Measurements from ENCODE around the gene PRSS27. TPM values are rescaled to one million over a fixed set of nuclear protein-coding genes. Genes with fewer than 3 reads are reported as not detected.
"Not testable (repeated sequence)": the region's sequence is repeated elsewhere in the genome, so short reads cannot be mapped to it uniquely, and the experiment has no call there.

Gene PRSS27
- polyA plus RNA-seq, 4 donors = 0.73 to 1.9 (median 1.0) TPM

DNA sequence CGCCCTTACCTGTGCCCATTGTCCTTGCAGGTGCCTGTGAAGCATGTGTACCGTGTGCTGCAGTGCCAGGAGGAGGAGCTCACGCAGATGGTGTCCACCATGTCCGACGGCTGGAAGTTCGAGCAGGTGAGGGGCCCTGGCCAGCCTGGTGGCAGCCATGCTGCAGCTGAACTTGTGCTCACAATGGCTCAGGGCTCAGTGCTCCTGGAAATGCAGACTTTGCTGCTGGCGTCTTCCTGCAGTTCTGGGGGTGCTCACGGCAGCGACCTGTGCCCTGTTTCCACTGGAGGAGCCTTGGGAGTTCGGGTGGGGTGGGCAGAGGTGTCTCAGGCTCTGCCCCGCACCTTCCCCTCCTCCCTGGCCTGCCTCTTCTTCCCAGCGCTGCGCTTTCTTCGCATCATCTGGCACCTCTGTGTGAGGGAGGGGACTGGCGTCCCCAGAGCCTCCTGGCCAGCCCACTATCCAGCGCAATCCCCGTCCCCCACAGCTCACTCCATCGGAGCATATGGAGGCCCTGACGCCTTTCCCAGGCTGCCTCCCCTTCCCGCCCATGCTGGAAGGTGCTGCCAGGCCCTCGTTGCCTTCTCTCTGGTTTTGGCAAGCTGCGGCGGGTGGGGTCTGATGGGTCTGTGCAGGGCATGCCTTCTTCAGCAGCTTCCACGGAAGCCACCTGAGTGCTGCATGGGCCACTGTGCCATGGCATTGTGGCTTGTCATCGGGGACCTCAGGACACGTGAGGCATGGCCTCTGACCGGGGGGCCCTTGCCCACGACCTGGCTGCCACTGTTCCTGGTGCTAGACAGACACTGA lies 20.0 kb downstream of the PRSS27 start:
- no peak for DNase-seq (ENCODE audit: low read depth in 4 of 4, low spot score in 3 of 4)

- no peak for DNase-seq (ENCODE audit: low read depth in 4 of 4, low spot score in 3 of 4)
Observed at GRCh38 chr16:2698965-2699750, 20.9 kb downstream of the PRSS27 start.

- no peak for DNase-seq (ENCODE audit: low read depth in 4 of 4, low spot score in 3 of 4)
Observed at GRCh38 chr16:2698103-2698870, 21.7 kb downstream of the PRSS27 start.

DNA sequence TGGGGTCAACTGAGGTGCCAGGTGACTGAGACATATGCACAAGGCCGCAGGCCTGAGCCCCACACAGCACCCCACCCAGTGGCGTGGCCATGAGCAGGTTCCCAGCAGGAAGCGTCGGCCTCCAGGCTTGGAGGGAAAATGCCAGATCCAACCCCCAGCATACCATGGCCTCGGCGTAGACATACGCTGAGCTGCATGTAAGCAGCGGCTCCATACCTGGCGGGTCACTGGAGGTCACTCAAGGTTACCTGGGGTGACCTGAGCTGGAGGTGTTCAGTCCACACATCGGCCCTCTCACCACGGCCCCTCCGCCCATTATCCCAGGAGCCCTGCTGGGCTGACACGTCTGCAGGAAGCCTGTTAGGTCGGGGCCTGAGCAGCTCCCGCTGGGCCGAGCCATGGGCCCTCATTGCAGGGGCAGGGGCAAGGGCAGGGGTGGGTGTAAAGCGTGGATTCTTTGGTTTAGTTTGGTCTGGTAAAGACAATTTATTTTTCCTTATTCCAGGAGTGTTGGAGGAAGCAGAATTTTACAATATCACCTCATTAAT lies 22.5 kb downstream of the PRSS27 start:
- no peak for DNase-seq (ENCODE audit: low read depth in 4 of 4, low spot score in 3 of 4)

GRCh38 chr16:2696601-2697250 lies 23.3 kb downstream of the PRSS27 start:
- not testable (repeated sequence) for DNase-seq (ENCODE audit: low read depth in 4 of 4, low spot score in 3 of 4)

DNA sequence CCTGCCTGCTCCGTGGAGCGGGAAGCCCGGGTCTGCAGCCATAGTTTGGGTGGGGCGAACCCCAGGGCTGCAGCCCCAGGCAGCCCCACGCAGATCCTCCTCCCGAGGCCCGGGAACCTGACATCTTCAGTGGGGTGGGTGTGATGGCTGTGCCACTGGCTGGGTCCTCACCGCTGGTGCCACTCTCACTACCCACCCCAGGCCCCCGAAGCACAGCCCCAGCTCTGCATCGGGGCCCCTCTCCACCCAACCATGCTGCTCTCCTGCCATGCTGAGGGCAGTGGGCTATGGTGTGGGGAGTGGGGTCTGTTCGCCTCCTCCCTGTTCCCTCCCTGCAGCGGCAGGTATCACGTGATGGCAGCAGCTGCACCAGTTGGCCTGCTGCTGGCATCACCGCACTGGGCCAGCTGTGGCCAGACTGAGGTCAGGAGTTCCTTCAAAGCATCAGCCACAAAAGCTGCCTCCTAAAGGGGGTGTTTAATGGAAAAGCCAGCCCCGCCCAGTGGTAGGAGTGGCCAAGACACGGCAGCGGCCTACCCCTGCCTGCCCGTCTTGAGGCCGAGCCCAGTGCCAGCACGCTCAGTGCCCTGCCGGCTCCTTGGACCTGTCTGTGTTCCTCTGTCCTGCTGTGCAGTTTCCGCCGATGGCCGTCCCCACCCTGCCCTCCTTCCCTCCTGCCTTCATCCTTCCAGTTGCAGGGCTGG lies 26.9 kb downstream of the PRSS27 start:
- DNase-seq (ENCODE audit: low read depth in 4 of 4, low spot score in 3 of 4) = peak in 1 of 4 donors; percentile 25

DNA sequence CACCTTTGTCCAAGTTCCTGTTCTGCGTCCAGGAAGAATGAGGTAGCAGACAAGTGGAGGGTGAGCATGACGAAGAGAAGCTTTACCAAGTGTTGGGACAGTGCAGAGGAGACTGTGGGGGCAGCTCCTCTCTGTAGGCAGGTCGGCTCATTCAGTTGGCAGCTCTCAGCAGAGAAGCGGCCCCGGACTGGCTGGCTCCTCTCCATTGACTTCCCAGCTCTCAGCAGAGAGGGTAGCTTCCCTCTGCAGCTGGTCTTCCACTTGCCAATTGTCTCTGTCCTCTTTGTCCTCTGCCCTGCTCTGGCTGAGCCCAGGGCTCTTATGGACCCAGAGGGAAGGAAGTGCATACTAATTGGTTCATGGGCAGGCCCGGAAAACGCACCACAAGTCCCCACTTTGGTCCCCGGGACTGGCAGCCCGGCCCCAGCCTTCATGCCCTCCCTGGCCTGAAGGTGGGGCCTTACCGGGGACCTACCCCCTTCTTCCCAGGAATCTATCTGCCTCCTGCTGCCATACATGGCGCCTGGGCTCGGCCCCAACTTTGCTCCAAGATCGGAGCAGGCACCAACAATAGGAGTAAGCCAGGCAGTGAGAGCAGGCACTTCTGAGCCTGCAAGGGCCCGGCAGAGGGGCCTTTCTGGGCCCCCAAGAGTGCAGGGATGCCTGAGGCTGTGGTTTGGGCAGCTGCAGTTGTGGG lies 27.6 kb downstream of the PRSS27 start:
- no peak for DNase-seq (ENCODE audit: low read depth in 4 of 4, low spot score in 3 of 4)

DNA sequence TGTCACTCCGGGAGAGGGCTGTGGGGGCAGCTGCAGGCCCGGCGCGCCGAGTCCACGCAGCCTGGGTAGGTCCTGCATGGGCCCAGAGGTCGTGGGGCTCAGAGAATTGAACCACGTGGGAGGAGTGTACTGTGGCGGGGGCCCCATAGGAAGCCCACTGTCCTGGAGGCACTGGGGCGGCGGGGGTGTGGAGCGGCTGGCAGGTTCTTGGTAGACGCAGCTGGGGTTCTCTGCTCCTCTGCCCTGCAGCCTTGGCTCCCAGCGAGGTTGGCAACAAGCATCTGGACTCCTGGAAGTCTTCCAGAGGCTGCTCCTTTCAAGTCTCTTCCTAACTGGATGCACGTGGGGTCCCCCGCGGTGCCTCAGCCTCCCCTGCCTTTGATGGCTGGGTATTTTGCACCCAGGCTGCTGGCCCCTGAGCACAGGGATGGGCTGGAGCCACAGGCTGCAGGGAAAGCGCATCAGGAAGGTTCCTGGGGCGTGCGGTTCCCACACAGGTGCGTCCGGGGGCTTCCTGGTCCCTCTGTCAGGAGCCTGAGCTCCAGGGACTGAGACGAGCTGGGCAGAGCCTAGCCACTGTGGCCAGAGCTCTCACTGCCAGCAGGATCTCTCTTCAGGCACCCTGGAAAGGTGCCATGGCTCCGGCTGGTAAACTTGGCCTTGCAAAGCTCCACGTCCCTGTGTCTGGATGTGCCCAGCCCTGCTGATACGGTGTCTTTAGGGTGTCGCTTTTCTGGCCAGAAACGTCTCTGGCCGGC lies 28.4 kb downstream of the PRSS27 start:
- DNase-seq (ENCODE audit: low read depth in 4 of 4, low spot score in 3 of 4) = no peak

DNA sequence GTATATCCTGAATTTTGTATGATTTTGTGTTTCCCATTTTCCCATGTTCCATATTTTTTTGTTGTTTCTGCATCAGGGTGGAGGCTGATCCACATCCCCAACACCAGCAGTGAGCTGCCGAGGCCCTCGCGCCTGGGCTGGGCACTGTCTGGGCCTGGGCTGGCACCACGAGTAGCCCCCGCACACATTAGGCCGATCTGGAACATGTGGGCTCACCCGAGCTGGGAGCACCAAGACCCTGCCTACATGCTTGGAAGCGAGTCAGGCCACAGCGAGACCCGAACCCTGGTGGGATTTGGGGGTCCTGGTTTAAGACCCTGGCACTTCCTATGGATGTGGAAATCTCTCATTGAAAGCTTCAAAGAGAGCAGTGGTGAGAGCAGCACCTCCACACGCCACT lies 29.2 kb downstream of the PRSS27 start:
- no peak for DNase-seq (ENCODE audit: low read depth in 4 of 4, low spot score in 3 of 4)

- DNase-seq (ENCODE audit: low read depth in 4 of 4, low spot score in 3 of 4) = no peak
Observed at GRCh38 chr16:2689968-2690801, 29.8 kb downstream of the PRSS27 start.

GRCh38 chr16:2689422-2689821 lies 30.6 kb downstream of the PRSS27 start:
- DNase-seq (ENCODE audit: low read depth in 4 of 4, low spot score in 3 of 4) = not testable (repeated sequence)

DNA sequence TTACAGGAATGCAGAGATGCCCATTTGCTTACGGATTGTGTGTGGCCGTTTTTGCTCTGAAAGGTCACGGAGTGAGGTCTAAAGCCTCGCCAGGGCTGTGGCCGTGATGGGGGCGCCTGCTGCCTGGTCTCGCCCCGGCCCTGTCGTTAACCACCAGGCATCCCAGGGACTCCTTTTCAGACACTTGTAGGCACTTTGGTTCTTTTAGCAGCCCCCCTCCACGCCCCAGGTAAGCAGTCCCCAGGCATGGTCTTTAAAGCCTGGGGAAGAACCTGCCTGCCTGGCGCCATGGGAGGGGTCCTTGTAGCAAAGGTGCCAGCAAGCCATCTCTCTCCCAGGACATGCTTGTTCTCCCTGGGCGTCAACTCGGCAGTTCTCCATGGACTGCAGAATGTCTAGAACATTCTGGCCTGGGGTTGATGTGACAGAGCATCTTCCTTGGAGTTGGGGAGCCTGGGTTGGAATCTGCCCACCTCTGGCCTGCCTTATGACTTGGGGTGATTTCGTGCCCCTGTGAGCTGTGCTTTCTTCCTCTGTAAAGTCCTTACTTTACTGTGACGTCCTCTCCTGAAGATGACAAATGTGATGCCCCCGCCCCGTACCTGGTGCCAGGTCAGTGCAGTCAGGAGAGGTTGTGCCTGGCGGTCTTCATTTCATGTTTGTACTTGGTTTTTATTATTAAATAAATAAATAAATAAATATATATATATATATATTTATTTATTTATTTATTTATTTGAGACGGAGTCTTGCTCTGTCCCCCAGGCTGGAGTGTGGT lies 32.3 kb downstream of the PRSS27 start:
- no peak for DNase-seq (ENCODE audit: low read depth in 4 of 4, low spot score in 3 of 4)

GRCh38 chr16:2686912-2687507 lies 33.0 kb downstream of the PRSS27 start:
- no peak for DNase-seq (ENCODE audit: low read depth in 4 of 4, low spot score in 3 of 4)

DNA sequence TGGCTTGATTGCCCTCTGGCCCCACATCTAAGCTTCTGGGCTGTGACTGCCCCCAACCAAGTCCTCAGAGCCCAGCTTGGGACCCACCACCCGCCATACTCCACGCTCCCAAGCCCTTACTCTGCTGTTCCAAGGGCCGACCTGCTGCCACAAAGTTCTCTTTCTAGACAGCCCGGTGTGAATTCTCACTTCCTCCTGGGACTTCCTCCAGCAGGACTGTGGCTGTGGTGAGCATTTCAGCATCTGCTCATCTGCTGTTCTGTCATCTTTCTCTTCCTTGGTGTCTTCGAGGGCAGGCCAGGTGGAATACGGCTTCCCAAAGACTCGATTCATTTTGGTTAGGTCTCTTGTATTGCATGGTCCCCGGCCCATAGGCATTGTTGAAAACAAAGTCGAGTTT lies 33.9 kb downstream of the PRSS27 start:
- DNase-seq (ENCODE audit: low read depth in 4 of 4, low spot score in 3 of 4) = not testable (repeated sequence)

DNA sequence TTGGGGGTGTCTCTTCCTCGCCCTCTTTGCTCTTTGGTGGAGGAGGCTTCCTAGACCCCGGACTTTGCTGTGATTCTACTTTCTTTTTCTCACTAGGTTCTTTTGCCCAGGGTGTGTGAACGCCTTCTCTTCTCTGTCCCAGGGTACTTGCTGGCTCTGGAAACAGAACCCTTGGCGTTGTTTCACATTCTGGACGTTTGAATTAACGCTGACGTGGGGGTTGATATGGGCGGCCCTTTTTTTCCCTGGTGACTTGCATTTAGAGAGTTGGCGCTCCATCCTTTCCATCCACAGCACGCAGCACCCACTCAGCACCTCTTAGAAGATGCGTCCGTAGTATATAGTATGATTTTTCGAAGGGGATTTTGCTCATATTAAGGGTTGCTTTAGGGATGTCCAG lies 37.0 kb downstream of the PRSS27 start:
- not testable (repeated sequence) for DNase-seq (ENCODE audit: low read depth in 4 of 4, low spot score in 3 of 4)
